ENCODE data around the gene STAB1. TPM values are rescaled to one million over a fixed set of nuclear protein-coding genes. Genes with fewer than 3 reads are reported as not detected.

Gene STAB1
- total RNA-seq, result 462 and 464 TPM in 2 replicates

GRCh38 chr3:52494886-52495495 is at the start of gene STAB1:
Gene STAB1 (plus strand): TSS chr3:52495338. CDS start chr3:52495414, 76 bp downstream.
- peak; percentile 95 for DNase-seq

- DNase-seq, result no peak
Measured at GRCh38 chr3:52446042-52446441, 49.1 kb upstream of the STAB1 start.

- DNase-seq, result peak; percentile 82
Measured at GRCh38 chr3:52446631-52447511, 48.3 kb upstream of the STAB1 start.

- DNase-seq, result no peak
Measured at GRCh38 chr3:52447512-52448355, 47.4 kb upstream of the STAB1 start.

GRCh38 chr3:52450489-52451236 is 44.5 kb upstream of the STAB1 start:
- no peak for DNase-seq

GRCh38 chr3:52451237-52452083 is 43.7 kb upstream of the STAB1 start:
- DNase-seq, result no peak

- no peak for DNase-seq
Measured at GRCh38 chr3:52452126-52452525, 43.0 kb upstream of the STAB1 start.

- DNase-seq, result no peak
Measured at GRCh38 chr3:52452570-52453221, 42.4 kb upstream of the STAB1 start.

GRCh38 chr3:52453496-52454249 is 41.5 kb upstream of the STAB1 start, which contains the start of gene TNNC1:
Gene TNNC1 (minus strand): TSS chr3:52454041. CDS start chr3:52454015, 26 bp downstream.
- DNase-seq, result no peak

GRCh38 chr3:52454250-52454937 is 40.7 kb upstream of the STAB1 start:
- no peak for DNase-seq

GRCh38 chr3:52454938-52455282 is 40.2 kb upstream of the STAB1 start:
- no peak for DNase-seq

- DNase-seq, result peak; percentile 90
Measured at GRCh38 chr3:52455283-52456168, 39.6 kb upstream of the STAB1 start, which contains the start of gene NISCH. Gene NISCH (plus strand): TSS chr3:52455604. CDS start chr3:52455642, 38 bp downstream.

- DNase-seq, result peak; percentile 37
Measured at GRCh38 chr3:52456169-52456799, 38.9 kb upstream of the STAB1 start.

- DNase-seq, result no peak
Measured at GRCh38 chr3:52456800-52457183, 38.3 kb upstream of the STAB1 start.

GRCh38 chr3:52458031-52458760 is 36.9 kb upstream of the STAB1 start:
- DNase-seq, result no peak

- DNase-seq, result no peak
Measured at GRCh38 chr3:52458770-52459545, 36.2 kb upstream of the STAB1 start.
